Measurements from ENCODE around the gene NR2C2AP.

Gene NR2C2AP

GRCh38 chr19:19238126-19238894, 35.1 kb upstream of the NR2C2AP start:
- Histone ChIP-seq H3K4me1 (ENCODE audit: low read depth, poor library complexity, severe bottlenecking) (no peaks in the 10 kb centered on the region), H3K27me3 (ENCODE audit: insufficient read depth, low read depth) (no peaks in the 10 kb centered on the region), H3K4me2 (no peak overlapping the region), H3K27ac (no peak overlapping the region), H2AFZ (ENCODE audit: low read depth) (no peak overlapping the region), H4K20me1 (ENCODE audit: insufficient read depth) (no peaks in the 10 kb centered on the region), H3K9ac (no peak overlapping the region), H3K4me3 (IDR thresholded peaks at IDR 0.05; ENCODE audit: insufficient read depth, low read depth, low read length) (no peak overlapping the region), H3K79me2 (ENCODE audit: insufficient read depth, low read depth) (no peaks in the 10 kb centered on the region), H3K36me3 (ENCODE audit: insufficient read depth) (no peaks in the 10 kb centered on the region)
- TF ChIP-seq CTCF (conservative IDR thresholded peaks at IDR 0.05; ENCODE audit: low read depth, low read length), result no peak

- H3K4me2 ChIP-seq, result no peak overlapping the region
- no peak overlapping the region for H3K4me3 ChIP-seq (IDR thresholded peaks at IDR 0.05; ENCODE audit: insufficient read depth, low read depth, low read length)
- H3K4me1 ChIP-seq (ENCODE audit: low read depth, poor library complexity, severe bottlenecking), result no peaks in the 10 kb centered on the region
- no peak overlapping the region for H3K27ac ChIP-seq
- H3K36me3 ChIP-seq (ENCODE audit: insufficient read depth), result no peaks in the 10 kb centered on the region
- H2AFZ ChIP-seq (ENCODE audit: low read depth), result no peak overlapping the region
- TF ChIP-seq CTCF (conservative IDR thresholded peaks at IDR 0.05; ENCODE audit: low read depth, low read length), result no peak
- H3K79me2 ChIP-seq (ENCODE audit: insufficient read depth, low read depth), result no peaks in the 10 kb centered on the region
- H4K20me1 ChIP-seq (ENCODE audit: insufficient read depth), result no peaks in the 10 kb centered on the region
- H3K27me3 ChIP-seq (ENCODE audit: insufficient read depth, low read depth), result no peaks in the 10 kb centered on the region
- H3K9ac ChIP-seq, result no peak overlapping the region
These were observed 33.0 kb upstream of the NR2C2AP start for GRCh38 chr19:19236173-19236572.

- Histone ChIP-seq H3K27me3 (ENCODE audit: insufficient read depth, low read depth) (peaks cover 8% of the 10 kb centered on the region; the same call in 1 of the 2 replicates), H3K79me2 (ENCODE audit: insufficient read depth, low read depth) (no peaks in the 10 kb centered on the region), H3K36me3 (ENCODE audit: insufficient read depth) (no peaks in the 10 kb centered on the region), H4K20me1 (ENCODE audit: insufficient read depth) (no peaks in the 10 kb centered on the region), H3K4me2 (no peak overlapping the region), H3K9ac (no peak overlapping the region), H3K4me1 (ENCODE audit: low read depth, poor library complexity, severe bottlenecking) (no peaks in the 10 kb centered on the region), H3K4me3 (IDR thresholded peaks at IDR 0.05; ENCODE audit: insufficient read depth, low read depth, low read length) (no peak overlapping the region), H2AFZ (ENCODE audit: low read depth) (no peak overlapping the region), H3K27ac (no peak overlapping the region)
- no peak for TF ChIP-seq CTCF (conservative IDR thresholded peaks at IDR 0.05; ENCODE audit: low read depth, low read length)
These were observed 31.1 kb upstream of the NR2C2AP start for GRCh38 chr19:19234220-19234816.

GRCh38 chr19:19232261-19232721, 29.1 kb upstream of the NR2C2AP start:
- Histone ChIP-seq H3K27ac (no peak overlapping the region), H3K36me3 (ENCODE audit: insufficient read depth) (no peaks in the 10 kb centered on the region), H3K79me2 (ENCODE audit: insufficient read depth, low read depth) (no peaks in the 10 kb centered on the region), H3K27me3 (ENCODE audit: insufficient read depth, low read depth) (peaks cover 8% of the 10 kb centered on the region; the same call in 1 of the 2 replicates), H3K4me2 (no peak overlapping the region), H3K4me1 (ENCODE audit: low read depth, poor library complexity, severe bottlenecking) (no peaks in the 10 kb centered on the region), H3K4me3 (IDR thresholded peaks at IDR 0.05; ENCODE audit: insufficient read depth, low read depth, low read length) (no peak overlapping the region), H3K9ac (no peak overlapping the region), H4K20me1 (ENCODE audit: insufficient read depth) (no peaks in the 10 kb centered on the region), H2AFZ (ENCODE audit: low read depth) (no peak overlapping the region)
- no peak for TF ChIP-seq CTCF (conservative IDR thresholded peaks at IDR 0.05; ENCODE audit: low read depth, low read length)
